Measurements from ENCODE around the gene HSFX2. TPM values are rescaled to one million over a fixed set of nuclear protein-coding genes. Genes with fewer than 3 reads are reported as not detected.
"Not testable (repeated sequence)": the region's sequence is repeated elsewhere in the genome, so short reads cannot be mapped to it uniquely, and the experiment has no call there.

HSFX2 gene
- total RNA-seq, 6 experiments from 2014 or later, result not detected

GRCh38 chrX:149585631-149586030, 9.5 kb downstream of the HSFX2 start:
- peak in 1 of 4 donors; percentile 18 for ATAC-seq

DNA sequence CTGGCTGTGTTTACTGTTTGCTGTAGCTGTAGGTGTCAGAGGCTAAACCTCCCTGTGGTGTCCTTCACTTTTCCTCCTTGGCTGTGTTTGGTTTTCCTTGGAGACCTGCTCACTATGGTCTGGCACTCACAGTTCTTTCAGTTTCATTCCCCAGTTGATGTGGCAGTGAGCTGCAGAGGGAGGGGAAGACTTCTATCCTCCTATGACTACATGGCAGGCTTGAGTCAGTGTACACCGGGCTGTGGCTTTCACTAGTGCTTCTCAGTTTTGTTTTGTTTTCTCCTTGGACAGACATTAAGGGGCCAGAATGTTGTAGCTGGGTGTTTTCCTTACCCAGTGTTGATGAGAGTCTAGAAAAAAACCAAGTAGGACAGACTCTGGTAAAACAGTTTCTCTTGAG, 21.7 kb downstream of the HSFX2 start:
- H3K4me1 ChIP-seq; H3K4me3 ChIP-seq; DNase-seq; H3K27ac ChIP-seq; H3K9me3 ChIP-seq; intact Hi-C loops (cut with DNase I); H3K36me3 ChIP-seq; H3K27me3 ChIP-seq: not testable (repeated sequence)
- no CpG with 5 or more reads among the region's 1 CpG for WGBS (ENCODE audit: insufficient coverage, low coverage, low lambda C conversion rate, missing lambda C conversion rate)
- ATAC-seq, result peak in 2 of 4 donors; percentile 31 to 54

More at GRCh38 chrX:149585631-149586030, 9.5 kb downstream of the HSFX2 start:
- H3K9me3 ChIP-seq; intact Hi-C loops (cut with DNase I); DNase-seq; H3K4me3 ChIP-seq; H3K36me3 ChIP-seq; H3K27ac ChIP-seq; H3K27me3 ChIP-seq; H3K4me1 ChIP-seq: not testable (repeated sequence)
- 73% methylated on average over 2 of the region's 17 CpGs for WGBS (ENCODE audit: insufficient coverage, low coverage, low lambda C conversion rate, missing lambda C conversion rate)

DNA sequence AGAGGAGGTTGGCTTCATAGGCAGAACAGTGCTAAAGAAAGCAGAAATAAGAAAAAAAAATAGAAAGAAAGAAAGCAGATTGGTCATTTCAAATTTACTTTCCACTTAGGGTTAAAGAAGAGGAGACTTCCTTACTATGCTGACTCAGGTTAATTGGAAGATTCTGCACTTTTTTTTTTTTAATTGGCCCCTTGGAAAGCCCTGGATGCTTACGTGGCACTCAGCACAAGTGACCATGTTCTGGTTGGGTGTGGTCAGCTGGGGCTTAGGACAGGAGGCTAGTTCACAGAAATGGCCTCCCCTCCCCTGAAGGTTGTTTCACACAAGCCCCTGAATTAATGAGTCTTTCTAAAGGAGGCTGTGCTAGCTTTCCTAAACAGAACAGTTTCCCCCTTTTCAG, 22.4 kb downstream of the HSFX2 start:
- intact Hi-C loops (cut with DNase I), result no loop called here
- ATAC-seq (no peak), DNase-seq (no peak)
- Histone ChIP-seq H3K4me3 (no peak overlapping the region), H3K27ac (no peak overlapping the region), H3K27me3 (no peaks in the 10 kb centered on the region), H3K9me3 (no peaks in the 10 kb centered on the region), H3K4me1 (no peaks in the 10 kb centered on the region), H3K36me3 (no peaks in the 10 kb centered on the region)
- WGBS (ENCODE audit: insufficient coverage, low coverage, low lambda C conversion rate, missing lambda C conversion rate), result 18% methylated on average over 1 of the region's 1 CpG
- no peak for TF ChIP-seq CTCF (IDR thresholded peaks at IDR 0.05)
- TF ChIP-seq POLR2A (IDR thresholded peaks at IDR 0.05), result no peak

DNA sequence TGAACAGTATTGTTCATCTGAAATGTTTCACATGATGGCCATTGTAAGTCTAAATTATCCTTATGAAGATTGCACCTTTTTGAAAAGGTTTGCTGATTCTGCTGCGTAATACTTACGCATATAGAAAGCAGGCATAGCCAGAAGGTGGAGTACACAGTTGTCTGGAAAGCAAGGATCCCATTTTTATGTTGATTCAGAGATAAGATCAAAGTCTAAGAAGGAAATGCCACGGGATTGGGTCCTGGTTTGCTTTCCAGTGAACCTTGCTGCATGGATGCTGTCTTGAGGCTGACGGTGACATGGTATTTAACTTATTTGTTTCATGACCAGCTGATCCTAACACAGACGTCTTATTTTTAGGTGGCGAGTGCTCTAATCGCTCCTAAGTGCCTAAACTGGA, 23.3 kb downstream of the HSFX2 start:
- H3K36me3 ChIP-seq, result no peaks in the 10 kb centered on the region
- no peaks in the 10 kb centered on the region for H3K9me3 ChIP-seq
- DNase-seq (no peak), ATAC-seq (no peak)
- H3K27ac ChIP-seq, result no peak overlapping the region
- no peaks in the 10 kb centered on the region for H3K4me1 ChIP-seq
- TF ChIP-seq POLR2A (IDR thresholded peaks at IDR 0.05) (no peak), CTCF (IDR thresholded peaks at IDR 0.05) (no peak)
- 56% methylated on average over 7 of the region's 7 CpGs for WGBS (ENCODE audit: insufficient coverage, low coverage, low lambda C conversion rate, missing lambda C conversion rate)
- H3K27me3 ChIP-seq, result no peaks in the 10 kb centered on the region
- no peak overlapping the region for H3K4me3 ChIP-seq
- intact Hi-C loops (cut with DNase I), result no loop called here

DNA sequence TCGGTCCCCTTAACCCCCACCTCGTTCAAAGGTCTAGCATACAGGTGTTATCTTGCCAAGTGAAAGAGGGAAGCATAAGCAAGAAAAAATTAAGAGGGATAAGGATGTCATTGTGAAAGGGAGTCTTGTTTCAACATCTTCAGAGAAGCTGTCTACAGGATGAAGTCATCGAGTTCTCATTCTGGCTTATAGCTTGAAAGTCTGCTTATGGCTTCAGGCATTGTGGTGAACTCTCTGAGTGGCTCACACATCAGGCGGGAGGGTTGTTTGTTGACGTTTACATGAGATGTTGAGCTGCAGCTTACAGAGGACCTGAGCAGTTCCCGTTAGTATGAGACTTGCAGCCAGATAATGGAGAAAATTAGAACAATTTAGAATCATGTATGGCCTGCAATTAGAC, 24.4 kb downstream of the HSFX2 start:
- Histone ChIP-seq H3K9me3 (no peaks in the 10 kb centered on the region), H3K27me3 (no peaks in the 10 kb centered on the region), H3K4me1 (no peaks in the 10 kb centered on the region), H3K4me3 (no peak overlapping the region), H3K27ac (no peak overlapping the region), H3K36me3 (no peaks in the 10 kb centered on the region)
- DNase-seq (no peak), ATAC-seq (no peak)
- TF ChIP-seq CTCF (IDR thresholded peaks at IDR 0.05) (no peak), POLR2A (IDR thresholded peaks at IDR 0.05) (no peak)
- intact Hi-C loops (cut with DNase I), result no loop called here
- WGBS (ENCODE audit: insufficient coverage, low coverage, low lambda C conversion rate, missing lambda C conversion rate), result 35% methylated on average over 6 of the region's 6 CpGs

GRCh38 chrX:149569770-149570169, 25.3 kb downstream of the HSFX2 start:
- Histone ChIP-seq H3K27me3 (no peaks in the 10 kb centered on the region), H3K27ac (no peak overlapping the region), H3K4me1 (no peaks in the 10 kb centered on the region), H3K36me3 (no peaks in the 10 kb centered on the region), H3K4me3 (no peak overlapping the region), H3K9me3 (no peaks in the 10 kb centered on the region)
- no peak for ATAC-seq
- 25% methylated on average over 2 of the region's 2 CpGs for WGBS (ENCODE audit: insufficient coverage, low coverage, low lambda C conversion rate, missing lambda C conversion rate)
- intact Hi-C loops (cut with DNase I), result no loop called here
- DNase-seq, result no peak
- TF ChIP-seq CTCF (IDR thresholded peaks at IDR 0.05) (no peak), POLR2A (IDR thresholded peaks at IDR 0.05) (no peak)

Measured in right lobe of liver (tissue), 6 donors.